B cell (primary cell): Measurements from ENCODE around the gene CAMK2A. TPM values are rescaled to one million over a fixed set of nuclear protein-coding genes. Genes with fewer than 3 reads are reported as not detected.

Experiments
- ATAC-seq: fragments of 200-7000 bp; cut with Tn5 transposase; one replicate; pipeline ENCODE4 v1.10.0; 2021; ENCODE audit warnings: low read depth, mild to moderate bottlenecking, moderate number of reproducible peaks, moderate library complexity
- CTCF ChIA-PET: fragments of 350-600 bp; sonication (Branson Sonifier 250); formaldehyde crosslinking; loops from one replicate; lab custom pipeline; 2021; ENCODE audit warnings: antibody characterized with exemption, inconsistent platforms; lab: Charles Lee
- POLR2A ChIA-PET: fragments of 350-600 bp; sonication (Branson Sonifier 250); formaldehyde crosslinking; loops from one replicate; lab custom pipeline; 2021; ENCODE audit warnings: antibody characterized with exemption; lab: Charles Lee
- DNase-seq: peaks from one replicate; pipeline ENCODE4 v3.0.0; 2013
- H2AFZ ChIP-seq: 2 replicates; pipeline ENCODE4 v1.6.1; 2012; ENCODE audit warnings: mild to moderate bottlenecking, low read depth, low read length; ENCODE audit not compliant: insufficient read depth, poor library complexity, severe bottlenecking
- H3K27ac ChIP-seq, 2 donors: 1 replicate in 1 of 2; 2 replicates in 1 of 2; pipeline ENCODE4 v1.5.1; 2012 to 2013; ENCODE audit warnings: low read length in 2 of 2, mild to moderate bottlenecking in 2 of 2, moderate library complexity in 1 of 2
- H3K27me3 ChIP-seq, 4 experiments: fragments of 200-600 bp in 1 of 4; sonication (generic) in 1 of 4; replicated peaks in 1 of 4; 1 replicate in 2 of 4; 2 replicates in 2 of 4; pipeline versions ENCODE4 v1.6.1 to v1.7.0; 2013 to 2016; ENCODE audit warnings: low read length in 3 of 4, mild to moderate bottlenecking in 2 of 4, mixed read lengths in 1 of 4, moderate library complexity in 1 of 4; ENCODE audit not compliant: insufficient read depth in 4 of 4, control insufficient read depth in 3 of 4; ENCODE audit errors: control extremely low read depth in 1 of 4
- H3K36me3 ChIP-seq, 2 experiments: replicated peaks in 1 of 2; 1 replicate in 1 of 2; 2 replicates in 1 of 2; pipeline versions ENCODE4 v1.6.1 to v1.7.1; 2013; ENCODE audit warnings: low read length in 1 of 2; ENCODE audit not compliant: insufficient read depth in 2 of 2, control insufficient read depth in 1 of 2; ENCODE audit errors: control extremely low read depth in 1 of 2, extremely low read depth in 1 of 2
- H3K4me1 ChIP-seq, 2 donors: fragments of 200-600 bp in 1 of 2; sonication (generic) in 1 of 2; 1 replicate in 1 of 2; 2 replicates in 1 of 2; pipeline versions ENCODE4 v1.5.1 to v1.6.1; 2013 to 2017; ENCODE audit warnings: low read length in 2 of 2; ENCODE audit not compliant: control insufficient read depth in 2 of 2, insufficient read depth in 2 of 2
- H3K4me2 ChIP-seq: replicated peaks from 2 replicates; pipeline ENCODE3; 2012; ENCODE audit warnings: mild to moderate bottlenecking, low read depth, low read length; ENCODE audit not compliant: poor library complexity, severe bottlenecking
- H3K4me3 ChIP-seq, 5 experiments: fragments of 200-600 bp in 1 of 5; sonication (generic) in 1 of 5; 1 replicate in 3 of 5; 2 replicates in 2 of 5; pipeline versions ENCODE4 v1.5.1 to v1.7.0; 2011 to 2016; ENCODE audit warnings: low read length in 4 of 5, mild to moderate bottlenecking in 4 of 5, low read depth in 2 of 5, control low read depth in 1 of 5, moderate library complexity in 1 of 5; ENCODE audit not compliant: insufficient read depth in 1 of 5; ENCODE audit errors: control extremely low read depth in 1 of 5, extremely low read depth in 1 of 5
- H3K79me2 ChIP-seq: fragments of 200-600 bp; sonication (generic); one replicate; pipeline ENCODE4 v1.6.0; 2016; ENCODE audit warnings: low read length; ENCODE audit not compliant: control insufficient read depth, insufficient read depth
- H3K9ac ChIP-seq: fragments of 200-600 bp; sonication (generic); 2 replicates; pipeline ENCODE4 v1.6.1; 2017; ENCODE audit warnings: mild to moderate bottlenecking, low read length, moderate library complexity
- H3K9me3 ChIP-seq, 3 donors: one replicate each; pipeline versions ENCODE4 v1.6.1 to v1.7.1; 2013; ENCODE audit warnings: low read length in 2 of 3; ENCODE audit not compliant: control insufficient read depth in 2 of 3, insufficient read depth in 1 of 3; ENCODE audit errors: control extremely low read depth in 1 of 3
- H4K20me1 ChIP-seq: 2 replicates; pipeline ENCODE4 v1.6.0; 2012; ENCODE audit warnings: mild to moderate bottlenecking, low read length; ENCODE audit not compliant: insufficient read depth, control insufficient read depth, poor library complexity, severe bottlenecking
- H3K27ac Mint-ChIP-seq: one replicate; pipeline ENCODE4 v1.8.0; 2021; ENCODE audit warnings: mixed read lengths
- H3K27me3 Mint-ChIP-seq: one replicate; pipeline ENCODE4 v1.8.0; 2021; ENCODE audit warnings: mixed read lengths
- H3K4me1 Mint-ChIP-seq: one replicate; pipeline ENCODE4 v1.8.0; 2021; ENCODE audit warnings: mixed read lengths
- H3K4me3 Mint-ChIP-seq: one replicate; pipeline ENCODE4 v1.8.0; 2021; ENCODE audit warnings: mixed read lengths
- H3K9me3 Mint-ChIP-seq: one replicate; pipeline ENCODE4 v1.8.0; 2022; ENCODE audit warnings: mixed read lengths; ENCODE audit not compliant: insufficient read depth
- CTCF ChIP-seq: fragments of 200-600 bp; IDR thresholded peaks from one replicate; pipeline ENCODE4 v1.8.0; 2022; ENCODE audit warnings: antibody characterized with exemption, mild to moderate bottlenecking
- EZH2 ChIP-seq: IDR thresholded peaks from 2 replicates; pipeline ENCODE4 v1.6.1; 2012; ENCODE audit warnings: borderline replicate concordance, low read depth, mild to moderate bottlenecking, moderate library complexity, low read length; ENCODE audit not compliant: insufficient read depth, poor library complexity, severe bottlenecking
- WGBS: methylation state at CpG from one replicate; pipeline ENCODE4 v1.1.5; 2013; ENCODE audit warnings: missing lambda C conversion rate; ENCODE audit not compliant: insufficient coverage; 5-methylcytosine and 5-hydroxymethylcytosine counted together
- intact Hi-C: fragments of 100-400 bp; cut with micrococcal nuclease; formaldehyde crosslinking; loops from one replicate; pipeline ENCODE4 v1.10.0; 2022
- polyA minus RNA-seq: library from RNA; depleted of rRNA, polyadenylated mRNA; stranded (reverse); fragments of >200 nt; gene quantifications from 2 replicates; pipeline ENCODE4 v1.2.3, GENCODE V29; 2012
- polyA plus RNA-seq: library from polyadenylated mRNA; depleted of rRNA; stranded (reverse); fragments of >200 nt; gene quantifications from 2 replicates; pipeline ENCODE4 v1.2.3, GENCODE V29; 2012
- total RNA-seq, 2 donors: library from RNA; stranded (reverse); fragments of 120-200 nt in 1 of 2; gene quantifications; 1 replicate in 1 of 2; 2 replicates in 1 of 2; pipeline versions ENCODE4 v1.2.3 to v1.2.4, GENCODE V29; 2013 to 2022

The CAMK2A gene
- total RNA-seq (not detected in 2 replicates), polyA plus RNA-seq (not detected in 2 replicates), polyA minus RNA-seq (not detected in 2 replicates)
- 1.6 TPM for total RNA-seq (2013)

GRCh38 chr5:150289551-150290390 lies at the start of gene CAMK2A:
TSS of gene CAMK2A (minus strand) at chr5:150289773. CDS start at chr5:150289625, 148 bp downstream.
- intact Hi-C loops, result no loop called here
- H3K79me2 ChIP-seq, result no peaks in the 10 kb centered on the region
- no peak within 1 kb of the TSS for H3K27ac Mint-ChIP-seq

More at GRCh38 chr5:150289551-150290390, at the start of gene CAMK2A:
- H3K27ac ChIP-seq, result no peak within 1 kb of the TSS
- no peaks in the 10 kb centered on the region for H3K9me3 Mint-ChIP-seq
- H3K9ac ChIP-seq, result no peak within 1 kb of the TSS
- peaks cover 8% of the 10 kb centered on the region for H3K27me3 Mint-ChIP-seq
- H3K27me3 ChIP-seq, result peaks cover 0 to 9% (median 3%) of the 10 kb centered on the region in 4 experiments
- no peaks in the 10 kb centered on the region for H3K9me3 ChIP-seq
- H3K4me1 ChIP-seq, result no peaks in the 10 kb centered on the region
- no peak for TF ChIP-seq EZH2
- TF ChIP-seq CTCF, result no peak
- H2AFZ ChIP-seq, result no peak within 1 kb of the TSS
- no peak within 1 kb of the TSS for H3K4me3 ChIP-seq
- H3K4me2 ChIP-seq, result no peak within 1 kb of the TSS
- H3K4me1 Mint-ChIP-seq, result no peaks in the 10 kb centered on the region
- no peak within 1 kb of the TSS for H3K4me3 Mint-ChIP-seq
- ChIA-PET POLR2A (interaction anchor here (0.6 to 0.8 kb wide), 2 partner anchors 90 to 298 kb away, joined by 3 read pairs; no protein-coding TSS in a partner anchor), CTCF (no interaction called here)
- no peaks in the 10 kb centered on the region for H4K20me1 ChIP-seq
- H3K36me3 ChIP-seq, result no peaks in the 10 kb centered on the region
- ATAC-seq, result no peak
- WGBS, result 61% methylated on average over 18 of the region's 26 CpGs
- no peak for DNase-seq
